ENCODE data around the gene VWA8.

Gene VWA8

GRCh38 chr13:41960637-41961465 lies at the start of gene VWA8:
VWA8 (minus strand) TSS chr13:41961109; CDS start chr13:41961015, 94 bp downstream.
- peak; percentile 25 for DNase-seq

- DNase-seq, result no peak
Observed at GRCh38 chr13:42009057-42009456, 48.1 kb upstream of the VWA8 start.

- DNase-seq, result no peak
Observed at GRCh38 chr13:42007844-42008243, 46.9 kb upstream of the VWA8 start.

- no peak for DNase-seq
Observed at GRCh38 chr13:42002066-42002465, 41.2 kb upstream of the VWA8 start.

- DNase-seq, result no peak
Observed at GRCh38 chr13:42001580-42001979, 40.7 kb upstream of the VWA8 start.

GRCh38 chr13:42000846-42001245 lies 39.9 kb upstream of the VWA8 start:
- DNase-seq, result no peak

GRCh38 chr13:41997396-41997795 lies 36.5 kb upstream of the VWA8 start:
- no peak for DNase-seq

- DNase-seq, result no peak
Observed at GRCh38 chr13:41995946-41996345, 35.0 kb upstream of the VWA8 start.

GRCh38 chr13:41995336-41995735 lies 34.4 kb upstream of the VWA8 start:
- no peak for DNase-seq

GRCh38 chr13:41994696-41995095 lies 33.8 kb upstream of the VWA8 start:
- no peak for DNase-seq

- no peak for DNase-seq
Observed at GRCh38 chr13:41991936-41992335, 31.0 kb upstream of the VWA8 start.

- DNase-seq, result no peak
Observed at GRCh38 chr13:41988244-41988643, 27.3 kb upstream of the VWA8 start.

GRCh38 chr13:41985788-41986508 lies 25.0 kb upstream of the VWA8 start:
- DNase-seq, result no peak

- no peak for DNase-seq
Observed at GRCh38 chr13:41981951-41982715, 21.2 kb upstream of the VWA8 start.

- no peak for DNase-seq
Observed at GRCh38 chr13:41978007-41978406, 17.1 kb upstream of the VWA8 start.

- no peak for DNase-seq
Observed at GRCh38 chr13:41976476-41976875, 15.6 kb upstream of the VWA8 start.

- no peak for DNase-seq
Observed at GRCh38 chr13:41974262-41974900, 13.5 kb upstream of the VWA8 start.

- no peak for DNase-seq
Observed at GRCh38 chr13:41973247-41973741, 12.4 kb upstream of the VWA8 start.

GRCh38 chr13:41971848-41972247 lies 10.9 kb upstream of the VWA8 start:
- no peak for DNase-seq

GRCh38 chr13:41970918-41971317 lies 10.0 kb upstream of the VWA8 start:
- DNase-seq, result no peak

- DNase-seq, result no peak
Observed at GRCh38 chr13:41970022-41970421, 9.1 kb upstream of the VWA8 start.

GRCh38 chr13:41969072-41969471 lies 8.2 kb upstream of the VWA8 start:
- no peak for DNase-seq

GRCh38 chr13:41966671-41967070 lies 5.8 kb upstream of the VWA8 start:
- DNase-seq, result no peak

Data from NCI-H1694 (cell line).